ENCODE results near the gene C4orf50. TPM values are rescaled to one million over a fixed set of nuclear protein-coding genes. Genes with fewer than 3 reads are reported as not detected.

Gene C4orf50
- total RNA-seq, 1 donor, result not detected

DNA sequence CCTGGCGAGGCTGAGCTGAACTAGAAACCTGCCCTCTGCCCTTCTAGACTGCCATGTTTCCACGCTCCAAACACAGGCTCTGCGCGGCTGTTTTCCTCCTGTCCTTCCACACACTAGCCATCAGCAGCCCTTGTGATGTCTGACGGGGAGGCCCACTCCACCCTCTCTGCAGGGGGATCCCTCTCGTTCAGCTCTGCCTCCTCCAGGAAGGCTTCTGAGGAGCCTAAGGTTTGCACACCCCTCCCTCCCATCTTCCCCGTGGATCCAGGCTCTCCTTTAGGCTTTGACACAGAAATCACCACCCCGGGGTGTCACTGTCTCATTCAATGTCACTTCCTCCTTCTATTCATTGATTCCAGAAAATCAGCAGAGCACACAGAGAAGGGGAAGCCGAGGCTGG, 86.7 kb downstream of the C4orf50 start:
- H3K4me3 ChIP-seq (ENCODE audit: low read depth, low read length), result no peak overlapping the region
- TF ChIP-seq, protein P1, sequence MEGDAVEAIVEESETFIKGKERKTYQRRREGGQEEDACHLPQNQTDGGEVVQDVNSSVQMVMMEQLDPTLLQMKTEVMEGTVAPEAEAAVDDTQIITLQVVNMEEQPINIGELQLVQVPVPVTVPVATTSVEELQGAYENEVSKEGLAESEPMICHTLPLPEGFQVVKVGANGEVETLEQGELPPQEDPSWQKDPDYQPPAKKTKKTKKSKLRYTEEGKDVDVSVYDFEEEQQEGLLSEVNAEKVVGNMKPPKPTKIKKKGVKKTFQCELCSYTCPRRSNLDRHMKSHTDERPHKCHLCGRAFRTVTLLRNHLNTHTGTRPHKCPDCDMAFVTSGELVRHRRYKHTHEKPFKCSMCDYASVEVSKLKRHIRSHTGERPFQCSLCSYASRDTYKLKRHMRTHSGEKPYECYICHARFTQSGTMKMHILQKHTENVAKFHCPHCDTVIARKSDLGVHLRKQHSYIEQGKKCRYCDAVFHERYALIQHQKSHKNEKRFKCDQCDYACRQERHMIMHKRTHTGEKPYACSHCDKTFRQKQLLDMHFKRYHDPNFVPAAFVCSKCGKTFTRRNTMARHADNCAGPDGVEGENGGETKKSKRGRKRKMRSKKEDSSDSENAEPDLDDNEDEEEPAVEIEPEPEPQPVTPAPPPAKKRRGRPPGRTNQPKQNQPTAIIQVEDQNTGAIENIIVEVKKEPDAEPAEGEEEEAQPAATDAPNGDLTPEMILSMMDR (IDR thresholded peaks at IDR 0.05; ENCODE audit: insufficient read depth, low read depth, low read length), result no peak
- DNase-seq (ENCODE audit: low read depth), result no peak

- no peak for DNase-seq (ENCODE audit: low read depth)
- TF ChIP-seq, protein P1 (IDR thresholded peaks at IDR 0.05; ENCODE audit: insufficient read depth, low read depth, low read length), result no peak
- H3K4me3 ChIP-seq (ENCODE audit: low read depth, low read length), result no peak overlapping the region
Observed at GRCh38 chr4:5930876-5931275, 87.4 kb downstream of the C4orf50 start.

DNA sequence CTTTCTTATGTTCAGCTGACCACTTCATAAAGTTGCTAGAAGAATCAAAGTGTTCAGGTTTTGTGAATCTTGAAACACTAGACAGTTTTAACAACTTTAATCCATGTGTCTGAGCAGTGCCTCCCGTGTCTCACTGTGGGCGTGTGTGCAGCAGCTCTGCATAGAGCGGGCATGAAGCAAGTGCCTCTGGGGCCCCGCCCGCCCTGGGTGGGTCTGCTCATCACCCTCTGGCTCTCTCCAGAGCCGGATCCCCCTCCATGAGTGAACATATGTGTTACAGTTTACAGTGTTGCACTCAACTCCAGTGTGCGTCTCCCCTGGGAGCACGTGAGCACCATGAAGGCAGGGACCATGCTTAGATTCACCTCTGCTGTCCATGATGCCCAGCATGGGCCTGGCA, 87.8 kb downstream of the C4orf50 start:
- no peak for DNase-seq (ENCODE audit: low read depth)
- TF ChIP-seq, protein P1 (IDR thresholded peaks at IDR 0.05; ENCODE audit: insufficient read depth, low read depth, low read length), result no peak
- H3K4me3 ChIP-seq (ENCODE audit: low read depth, low read length), result no peak overlapping the region

GRCh38 chr4:5928844-5929420, 89.3 kb downstream of the C4orf50 start:
- no peak for DNase-seq (ENCODE audit: low read depth)
- no peak overlapping the region for H3K4me3 ChIP-seq (ENCODE audit: low read depth, low read length)
- TF ChIP-seq, protein P1 (IDR thresholded peaks at IDR 0.05; ENCODE audit: insufficient read depth, low read depth, low read length), result no peak

DNA sequence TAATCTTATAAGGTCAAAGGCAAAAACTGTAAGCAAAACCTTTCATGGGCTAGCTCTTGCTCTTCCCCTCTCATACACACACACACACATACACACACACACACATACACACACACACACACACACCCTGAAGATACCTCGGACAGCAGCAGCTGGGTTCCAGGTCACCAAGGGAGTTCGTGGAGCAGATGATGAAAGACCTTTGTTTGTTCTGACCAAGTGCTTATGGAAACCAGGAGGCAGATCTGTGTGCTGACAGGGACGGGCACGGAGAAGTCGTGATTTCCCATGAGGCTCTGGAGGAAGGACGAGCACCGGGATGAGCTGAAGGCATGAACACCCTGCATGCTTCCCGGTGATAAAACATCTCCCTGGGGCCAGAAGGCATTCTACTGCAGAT, 90.0 kb downstream of the C4orf50 start:
- DNase-seq (ENCODE audit: low read depth), result no peak
- TF ChIP-seq, protein P1 (IDR thresholded peaks at IDR 0.05; ENCODE audit: insufficient read depth, low read depth, low read length), result no peak
- H3K4me3 ChIP-seq (ENCODE audit: low read depth, low read length), result no peak overlapping the region

GRCh38 chr4:5927747-5928146, 90.5 kb downstream of the C4orf50 start:
- TF ChIP-seq, protein P1 (IDR thresholded peaks at IDR 0.05; ENCODE audit: insufficient read depth, low read depth, low read length), result no peak
- H3K4me3 ChIP-seq (ENCODE audit: low read depth, low read length), result no peak overlapping the region
- no peak for DNase-seq (ENCODE audit: low read depth)

DNA sequence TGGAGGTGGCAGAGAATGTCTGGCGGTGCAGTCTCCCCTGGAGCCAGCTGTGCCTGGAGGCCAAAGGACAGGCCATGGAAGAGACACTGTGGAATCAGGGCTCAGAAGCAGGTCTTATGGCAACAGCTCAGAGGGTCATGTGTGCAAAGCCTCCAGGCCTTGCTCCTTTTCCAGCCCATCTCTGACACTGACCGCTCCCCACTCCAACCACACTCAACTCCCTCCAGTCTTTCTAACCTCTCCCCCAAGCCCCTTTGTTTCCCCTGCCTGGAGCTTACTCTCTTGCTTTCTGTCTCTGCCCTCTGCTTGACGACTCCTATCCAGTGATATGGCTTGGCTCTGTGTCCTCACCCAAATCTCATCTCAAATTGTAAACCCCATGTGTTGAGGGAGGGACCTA, 91.1 kb downstream of the C4orf50 start:
- TF ChIP-seq, protein P1 (IDR thresholded peaks at IDR 0.05; ENCODE audit: insufficient read depth, low read depth, low read length), result no peak
- DNase-seq (ENCODE audit: low read depth), result no peak
- H3K4me3 ChIP-seq (ENCODE audit: low read depth, low read length), result no peak overlapping the region
